ENCODE data around the gene KCNH2.

DNA sequence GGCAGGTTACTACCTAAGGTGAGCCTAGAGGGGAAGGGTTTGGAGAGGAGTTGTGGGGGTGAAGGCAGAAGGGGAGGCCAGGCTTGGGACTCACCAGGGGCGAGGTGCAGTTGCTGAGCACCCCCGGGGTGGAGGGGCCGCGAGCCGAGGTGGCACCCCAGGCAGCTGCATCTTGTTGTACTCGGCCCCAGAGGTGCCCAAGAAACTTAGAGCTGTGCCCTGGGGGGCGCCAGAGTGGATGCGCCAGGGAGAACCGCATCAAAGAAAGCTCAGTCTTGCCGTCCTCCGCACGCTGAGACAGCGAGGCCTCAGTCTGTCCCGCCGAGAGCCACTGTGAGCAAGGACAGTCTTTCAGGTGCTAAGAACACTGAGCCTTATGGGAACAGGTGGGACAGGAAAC lies 38.8 kb upstream of the KCNH2 start:
- TF ChIP-seq, protein P1, sequence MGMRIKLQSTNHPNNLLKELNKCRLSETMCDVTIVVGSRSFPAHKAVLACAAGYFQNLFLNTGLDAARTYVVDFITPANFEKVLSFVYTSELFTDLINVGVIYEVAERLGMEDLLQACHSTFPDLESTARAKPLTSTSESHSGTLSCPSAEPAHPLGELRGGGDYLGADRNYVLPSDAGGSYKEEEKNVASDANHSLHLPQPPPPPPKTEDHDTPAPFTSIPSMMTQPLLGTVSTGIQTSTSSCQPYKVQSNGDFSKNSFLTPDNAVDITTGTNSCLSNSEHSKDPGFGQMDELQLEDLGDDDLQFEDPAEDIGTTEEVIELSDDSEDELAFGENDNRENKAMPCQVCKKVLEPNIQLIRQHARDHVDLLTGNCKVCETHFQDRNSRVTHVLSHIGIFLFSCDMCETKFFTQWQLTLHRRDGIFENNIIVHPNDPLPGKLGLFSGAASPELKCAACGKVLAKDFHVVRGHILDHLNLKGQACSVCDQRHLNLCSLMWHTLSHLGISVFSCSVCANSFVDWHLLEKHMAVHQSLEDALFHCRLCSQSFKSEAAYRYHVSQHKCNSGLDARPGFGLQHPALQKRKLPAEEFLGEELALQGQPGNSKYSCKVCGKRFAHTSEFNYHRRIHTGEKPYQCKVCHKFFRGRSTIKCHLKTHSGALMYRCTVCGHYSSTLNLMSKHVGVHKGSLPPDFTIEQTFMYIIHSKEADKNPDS (CRISPR knock-in tag; IDR thresholded peaks at IDR 0.05), result no peak
- TF ChIP-seq, protein P2, sequence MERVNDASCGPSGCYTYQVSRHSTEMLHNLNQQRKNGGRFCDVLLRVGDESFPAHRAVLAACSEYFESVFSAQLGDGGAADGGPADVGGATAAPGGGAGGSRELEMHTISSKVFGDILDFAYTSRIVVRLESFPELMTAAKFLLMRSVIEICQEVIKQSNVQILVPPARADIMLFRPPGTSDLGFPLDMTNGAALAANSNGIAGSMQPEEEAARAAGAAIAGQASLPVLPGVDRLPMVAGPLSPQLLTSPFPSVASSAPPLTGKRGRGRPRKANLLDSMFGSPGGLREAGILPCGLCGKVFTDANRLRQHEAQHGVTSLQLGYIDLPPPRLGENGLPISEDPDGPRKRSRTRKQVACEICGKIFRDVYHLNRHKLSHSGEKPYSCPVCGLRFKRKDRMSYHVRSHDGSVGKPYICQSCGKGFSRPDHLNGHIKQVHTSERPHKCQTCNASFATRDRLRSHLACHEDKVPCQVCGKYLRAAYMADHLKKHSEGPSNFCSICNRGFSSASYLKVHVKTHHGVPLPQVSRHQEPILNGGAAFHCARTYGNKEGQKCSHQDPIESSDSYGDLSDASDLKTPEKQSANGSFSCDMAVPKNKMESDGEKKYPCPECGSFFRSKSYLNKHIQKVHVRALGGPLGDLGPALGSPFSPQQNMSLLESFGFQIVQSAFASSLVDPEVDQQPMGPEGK (CRISPR knock-in tag; IDR thresholded peaks at IDR 0.05), result no peak
- TF ChIP-seq POLR2A (IDR thresholded peaks at IDR 0.05; ENCODE audit: insufficient read depth in 1 of 2, low read depth in 2 of 2, low read length in 2 of 2), result no peak
- TF ChIP-seq, protein P3, sequence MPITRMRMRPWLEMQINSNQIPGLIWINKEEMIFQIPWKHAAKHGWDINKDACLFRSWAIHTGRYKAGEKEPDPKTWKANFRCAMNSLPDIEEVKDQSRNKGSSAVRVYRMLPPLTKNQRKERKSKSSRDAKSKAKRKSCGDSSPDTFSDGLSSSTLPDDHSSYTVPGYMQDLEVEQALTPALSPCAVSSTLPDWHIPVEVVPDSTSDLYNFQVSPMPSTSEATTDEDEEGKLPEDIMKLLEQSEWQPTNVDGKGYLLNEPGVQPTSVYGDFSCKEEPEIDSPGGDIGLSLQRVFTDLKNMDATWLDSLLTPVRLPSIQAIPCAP (CRISPR knock-in tag; IDR thresholded peaks at IDR 0.05; ENCODE audit: low read depth), result no peak
- no peak for TF ChIP-seq PRMT3 (CRISPR knock-in tag; IDR thresholded peaks at IDR 0.05; ENCODE audit: borderline replicate concordance, low read depth)
- no peak for TF ChIP-seq CBX5 (CRISPR knock-in tag; IDR thresholded peaks at IDR 0.05; ENCODE audit: borderline replicate concordance)
- no peak for TF ChIP-seq RXRA (CRISPR knock-in tag; IDR thresholded peaks at IDR 0.05)
- TF ChIP-seq ZNF674 (CRISPR knock-in tag; IDR thresholded peaks at IDR 0.05; ENCODE audit: low read depth), result no peak
- TF ChIP-seq ZNF224 (CRISPR knock-in tag; IDR thresholded peaks at IDR 0.05), result no peak
- TF ChIP-seq PHF21A (CRISPR knock-in tag; IDR thresholded peaks at IDR 0.05), result no peak
- no peak for TF ChIP-seq PHF8 (CRISPR knock-in tag; IDR thresholded peaks at IDR 0.05)
- no peak for TF ChIP-seq MAFK (conservative IDR thresholded peaks at IDR 0.05 in 1 of 2, IDR thresholded peaks at IDR 0.05 in 1 of 2; ENCODE audit: low read length in 2 of 2)
- TF ChIP-seq ZNF768 (CRISPR knock-in tag; IDR thresholded peaks at IDR 0.05), result no peak

Data from HepG2 (cell line).